Measurements from ENCODE around the gene GUCY1B1. TPM values are rescaled to one million over a fixed set of nuclear protein-coding genes. Genes with fewer than 3 reads are reported as not detected.
A peak's percentile ranks its signal among the peaks of the same experiment; 100 is the strongest.

GUCY1B1 gene
- 10 to 100 TPM; 24.9 to 26.4 TPM for total RNA-seq
- 10 to 100 TPM; 10.0 to 44.0 TPM for polyA plus RNA-seq
- long read RNA-seq, donor 1, transcript GUCY1B1-201 (14 exons, 3,124 nt) = major isoform, 14 of 35 reads
- long read RNA-seq, donor 1, partial matches to known transcripts = 17 of 35 reads
- long read RNA-seq, donor 1, other reads (novel, unspliced or antisense) = 3 of 35 reads
- long read RNA-seq, donor 2, transcript GUCY1B1-201 (14 exons, 3,124 nt) = major isoform, 19 of 26 reads
- long read RNA-seq, donor 2, partial matches to known transcripts = 4 of 26 reads
- long read RNA-seq, donor 2, other reads (novel, unspliced or antisense) = 3 of 26 reads

DNA sequence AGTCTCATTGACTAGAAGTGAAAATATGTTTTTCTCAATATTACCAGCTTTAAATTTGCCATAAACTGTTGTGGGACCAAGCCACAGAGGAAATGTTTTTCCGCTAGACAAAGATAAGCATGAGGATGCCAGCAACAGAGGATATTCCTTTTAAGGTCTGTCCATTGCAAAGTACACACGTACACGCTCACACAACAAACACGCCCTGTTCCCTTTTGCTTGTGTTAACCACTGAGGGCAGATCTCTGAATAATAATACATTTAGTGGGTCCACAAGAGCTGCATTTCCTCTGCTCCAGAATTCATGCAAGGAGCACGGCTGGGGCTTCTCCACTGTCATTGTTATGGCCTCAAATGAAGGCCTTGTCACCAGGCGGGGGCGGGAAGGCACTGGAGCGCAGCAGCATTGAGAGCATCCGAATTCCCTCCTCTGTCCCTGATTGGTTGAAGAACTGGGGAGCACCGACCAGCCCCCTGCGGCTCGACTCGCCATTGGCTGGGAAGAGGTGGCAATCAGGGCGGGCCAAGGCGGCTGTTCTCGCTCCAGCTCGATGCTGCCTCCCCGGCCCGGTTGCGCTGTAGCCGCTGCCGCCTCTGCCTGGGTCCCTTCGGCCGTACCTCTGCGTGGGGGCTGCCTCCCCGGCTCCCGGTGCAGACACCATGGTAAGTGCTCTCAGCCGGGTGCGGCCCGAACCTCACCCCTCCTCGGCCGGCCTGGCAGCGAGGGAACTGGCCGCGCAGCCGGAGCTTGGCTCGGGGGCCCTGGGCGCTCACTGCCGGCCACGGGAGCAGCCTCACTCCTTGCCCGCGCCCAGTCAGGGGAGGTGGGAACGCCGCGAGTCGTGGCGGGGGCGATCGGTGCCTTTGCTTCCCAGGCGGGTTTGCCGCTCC is at the start of gene GUCY1B1:
Gene GUCY1B1, plus strand, starts transcription at position 541 of the 891 bp plus-strand sequence. Its CDS starts 120 bp downstream, at position 661.
- DNase-seq (peak; percentile 97), ATAC-seq (ENCODE audit: low FRiP score) (peak; percentile 98)
- 7% methylated on average over 50 to 51 of the region's 51 CpGs for WGBS, 2 donors
- Histone ChIP-seq H3K9me3 (ENCODE audit: control insufficient read depth, low read length) (no peaks in the 10 kb centered on the region), H3K36me3 (ENCODE audit: control insufficient read depth in 1 of 2, insufficient read depth in 2 of 2, low read length in 1 of 2) (no peaks in the 10 kb centered on the region), H3K27ac (ENCODE audit: low read depth in 1 of 2, low read length in 2 of 2) (peak within 1 kb of the TSS; percentile 53), H3K27me3 (ENCODE audit: control insufficient read depth in 1 of 2, insufficient read depth in 2 of 2, low read length in 1 of 2) (no peaks in the 10 kb centered on the region), H3K4me1 (ENCODE audit: control insufficient read depth in 1 of 2, insufficient read depth in 2 of 2, low read length in 2 of 2) (no peaks in the 10 kb centered on the region), H3K4me3 (ENCODE audit: low read length in 2 of 2) (peak within 1 kb of the TSS; percentile 48 to 85)
- intact Hi-C loops (cut with DNase I) = loop anchor here in 1 of 2 donors (2.0 kb wide), 1 partner anchor 86 kb away; no protein-coding TSS in a partner anchor

DNA sequence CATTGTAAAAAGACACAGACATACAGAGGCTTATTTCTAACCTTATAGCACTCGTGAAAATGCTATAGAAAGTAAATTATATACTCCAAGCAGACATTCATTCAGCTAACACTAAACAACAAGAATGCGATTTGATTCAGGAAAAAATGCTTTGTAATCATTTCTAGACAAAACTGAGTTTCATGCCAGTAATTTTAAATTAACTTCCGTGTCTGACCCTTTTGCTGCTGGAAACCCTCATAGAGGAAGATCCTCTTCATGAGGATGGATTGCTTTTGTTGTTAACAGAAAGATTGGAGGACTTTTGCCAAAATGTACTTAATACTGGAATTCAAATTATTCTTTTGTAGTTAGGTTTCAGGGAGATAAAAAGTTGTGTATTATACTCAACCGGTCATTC is 48.9 kb upstream of the GUCY1B1 start:
- H3K27ac ChIP-seq (ENCODE audit: low read depth in 1 of 2, low read length in 2 of 2) = no peak overlapping the region
- intact Hi-C loops (cut with DNase I) = no loop called here
- DNase-seq = no peak
- no peak overlapping the region for H3K4me3 ChIP-seq (ENCODE audit: low read length in 2 of 2)
- no peak for ATAC-seq (ENCODE audit: low FRiP score)
- 71 to 72% methylated on average over 4 of the region's 4 CpGs for WGBS, 2 donors
- H3K36me3 ChIP-seq (ENCODE audit: control insufficient read depth in 1 of 2, insufficient read depth in 2 of 2, low read length in 1 of 2) = peaks cover 0 to 7% of the 10 kb centered on the region in 2 donors
- H3K4me1 ChIP-seq (ENCODE audit: control insufficient read depth in 1 of 2, insufficient read depth in 2 of 2, low read length in 2 of 2) = no peaks in the 10 kb centered on the region
- no peaks in the 10 kb centered on the region for H3K9me3 ChIP-seq (ENCODE audit: control insufficient read depth, low read length)
- no peaks in the 10 kb centered on the region for H3K27me3 ChIP-seq (ENCODE audit: control insufficient read depth in 1 of 2, insufficient read depth in 2 of 2, low read length in 1 of 2)

- WGBS, 2 donors = 82 to 86% methylated on average over 1 of the region's 1 CpG
- DNase-seq = no peak
- no peak for ATAC-seq (ENCODE audit: low FRiP score)
- H3K27ac ChIP-seq (ENCODE audit: low read depth in 1 of 2, low read length in 2 of 2) = no peak overlapping the region
- no peaks in the 10 kb centered on the region for H3K27me3 ChIP-seq (ENCODE audit: control insufficient read depth in 1 of 2, insufficient read depth in 2 of 2, low read length in 1 of 2)
- no peaks in the 10 kb centered on the region for H3K9me3 ChIP-seq (ENCODE audit: control insufficient read depth, low read length)
- intact Hi-C loops (cut with DNase I) = no loop called here
- no peaks in the 10 kb centered on the region for H3K4me1 ChIP-seq (ENCODE audit: control insufficient read depth in 1 of 2, insufficient read depth in 2 of 2, low read length in 2 of 2)
- no peak overlapping the region for H3K4me3 ChIP-seq (ENCODE audit: low read length in 2 of 2)
- peaks cover 6 to 9% of the 10 kb centered on the region in 2 donors for H3K36me3 ChIP-seq (ENCODE audit: control insufficient read depth in 1 of 2, insufficient read depth in 2 of 2, low read length in 1 of 2)
These were observed 47.3 kb upstream of the GUCY1B1 start for GRCh38 chr4:155711556-155711955.

DNA sequence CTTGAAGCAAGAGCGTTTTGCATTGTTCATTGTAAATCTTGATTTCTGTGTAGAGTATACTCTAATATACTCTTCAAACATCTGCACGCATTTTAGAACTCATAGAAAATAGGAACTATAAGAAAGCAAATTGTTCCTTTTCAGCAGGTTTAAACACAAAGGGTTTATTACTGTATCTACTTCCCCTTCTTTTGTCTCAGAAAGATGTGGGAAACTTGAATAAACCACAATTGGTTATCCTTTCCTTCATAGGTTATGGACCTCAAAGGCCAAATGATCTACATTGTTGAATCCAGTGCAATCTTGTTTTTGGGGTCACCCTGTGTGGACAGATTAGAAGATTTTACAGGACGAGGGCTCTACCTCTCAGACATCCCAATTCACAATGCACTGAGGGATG is 46.0 kb upstream of the GUCY1B1 start:
- intact Hi-C loops (cut with DNase I) = no loop called here
- no peak for DNase-seq
- Histone ChIP-seq H3K36me3 (ENCODE audit: control insufficient read depth in 1 of 2, insufficient read depth in 2 of 2, low read length in 1 of 2) (peaks cover 10 to 11% of the 10 kb centered on the region in 2 donors), H3K9me3 (ENCODE audit: control insufficient read depth, low read length) (no peaks in the 10 kb centered on the region), H3K27me3 (ENCODE audit: control insufficient read depth in 1 of 2, insufficient read depth in 2 of 2, low read length in 1 of 2) (no peaks in the 10 kb centered on the region), H3K4me3 (ENCODE audit: low read length in 2 of 2) (no peak overlapping the region), H3K27ac (ENCODE audit: low read depth in 1 of 2, low read length in 2 of 2) (no peak overlapping the region), H3K4me1 (ENCODE audit: control insufficient read depth in 1 of 2, insufficient read depth in 2 of 2, low read length in 2 of 2) (no peaks in the 10 kb centered on the region)
- no peak for ATAC-seq (ENCODE audit: low FRiP score)
- WGBS, 2 donors = 86 to 91% methylated on average over 3 of the region's 3 CpGs

DNA sequence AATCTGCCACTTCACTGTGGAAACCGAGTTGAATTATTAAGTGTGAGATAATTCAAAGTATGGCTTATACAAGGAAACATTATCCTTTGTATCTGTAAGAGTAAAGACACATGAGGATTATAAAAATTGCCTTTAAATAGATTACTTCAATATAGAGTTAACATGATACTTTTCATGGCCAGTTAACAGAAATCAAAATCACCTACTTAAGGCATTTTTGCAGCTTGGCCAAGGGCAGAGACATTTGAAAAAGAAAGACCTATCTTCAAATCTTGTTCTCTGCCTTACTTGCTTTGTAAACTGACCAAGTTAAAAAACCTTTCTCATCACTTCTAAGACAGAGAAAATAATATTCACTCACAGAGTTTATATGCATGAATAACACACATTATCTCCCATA is 44.9 kb upstream of the GUCY1B1 start:
- no peak for ATAC-seq (ENCODE audit: low FRiP score)
- Histone ChIP-seq H3K9me3 (ENCODE audit: control insufficient read depth, low read length) (no peaks in the 10 kb centered on the region), H3K4me1 (ENCODE audit: control insufficient read depth in 1 of 2, insufficient read depth in 2 of 2, low read length in 2 of 2) (no peaks in the 10 kb centered on the region), H3K27ac (ENCODE audit: low read depth in 1 of 2, low read length in 2 of 2) (no peak overlapping the region), H3K36me3 (ENCODE audit: control insufficient read depth in 1 of 2, insufficient read depth in 2 of 2, low read length in 1 of 2) (peaks cover 10 to 11% of the 10 kb centered on the region in 2 donors), H3K4me3 (ENCODE audit: low read length in 2 of 2) (no peak overlapping the region), H3K27me3 (ENCODE audit: control insufficient read depth in 1 of 2, insufficient read depth in 2 of 2, low read length in 1 of 2) (no peaks in the 10 kb centered on the region)
- 65 to 77% methylated on average over 1 of the region's 1 CpG for WGBS, 2 donors
- no peak for DNase-seq
- intact Hi-C loops (cut with DNase I) = no loop called here

DNA sequence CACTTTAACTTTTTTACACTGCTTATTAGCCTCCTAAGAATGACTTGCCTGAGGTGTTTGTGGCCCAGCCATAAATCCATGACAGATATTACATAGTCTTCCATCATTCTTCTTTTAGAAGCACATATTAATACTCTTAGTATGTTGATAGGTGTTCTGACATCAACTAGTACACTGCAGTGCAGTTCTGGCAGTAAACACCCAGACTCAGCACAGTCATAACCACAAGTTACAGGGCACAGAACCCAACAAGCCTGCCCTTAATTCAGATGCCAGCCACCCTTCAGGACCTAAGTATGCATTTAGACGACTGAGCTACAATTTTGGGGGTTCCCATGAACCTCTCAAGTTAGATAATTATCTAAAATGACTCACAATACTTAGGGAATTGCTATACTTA is 36.5 kb upstream of the GUCY1B1 start:
- H3K36me3 ChIP-seq (ENCODE audit: control insufficient read depth in 1 of 2, insufficient read depth in 2 of 2, low read length in 1 of 2) = peaks cover 3 to 4% of the 10 kb centered on the region in 2 donors
- no peaks in the 10 kb centered on the region for H3K4me1 ChIP-seq (ENCODE audit: control insufficient read depth in 1 of 2, insufficient read depth in 2 of 2, low read length in 2 of 2)
- intact Hi-C loops (cut with DNase I) = no loop called here
- no peaks in the 10 kb centered on the region for H3K27me3 ChIP-seq (ENCODE audit: control insufficient read depth in 1 of 2, insufficient read depth in 2 of 2, low read length in 1 of 2)
- WGBS, 2 donors = 66 to 88% methylated on average over 1 of the region's 1 CpG
- H3K4me3 ChIP-seq (ENCODE audit: low read length in 2 of 2) = no peak overlapping the region
- no peak overlapping the region for H3K27ac ChIP-seq (ENCODE audit: low read depth in 1 of 2, low read length in 2 of 2)
- no peaks in the 10 kb centered on the region for H3K9me3 ChIP-seq (ENCODE audit: control insufficient read depth, low read length)
- DNase-seq (no peak), ATAC-seq (ENCODE audit: low FRiP score) (no peak)

DNA sequence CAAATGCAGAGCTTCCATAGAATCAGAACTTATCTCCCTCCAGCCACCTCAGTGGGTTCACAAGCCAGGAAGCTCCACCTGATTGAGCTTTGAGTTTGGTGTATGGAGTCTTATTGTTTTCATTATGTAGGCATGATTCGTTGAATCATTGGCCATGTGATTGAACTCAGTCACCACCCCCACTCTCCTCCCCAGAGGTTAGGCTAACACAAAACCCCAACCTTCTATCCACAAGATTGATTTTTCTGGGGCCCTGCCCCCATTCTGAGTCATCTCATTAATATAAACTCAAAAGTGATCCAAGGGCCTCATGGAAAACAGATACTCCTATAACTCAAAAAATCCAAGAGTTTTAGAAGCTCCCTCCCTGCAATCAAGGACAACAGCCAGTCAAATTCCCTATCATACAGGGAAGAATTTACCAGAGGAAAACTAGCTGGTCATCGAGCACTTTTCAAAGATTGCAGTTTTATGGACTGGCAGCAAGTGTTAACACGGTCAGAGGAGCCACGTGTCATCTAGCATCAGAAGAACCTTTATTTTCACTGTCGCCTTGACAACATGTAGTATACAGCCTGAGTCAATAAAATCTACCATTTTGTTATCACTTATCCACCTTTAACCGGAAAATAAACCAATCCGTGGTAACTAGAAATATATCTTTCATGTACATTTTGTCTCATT is 35.9 kb upstream of the GUCY1B1 start:
- H3K9me3 ChIP-seq (ENCODE audit: control insufficient read depth, low read length) = no peaks in the 10 kb centered on the region
- H3K4me3 ChIP-seq (ENCODE audit: low read length in 2 of 2) = no peak overlapping the region
- 86 to 90% methylated on average over 7 of the region's 7 CpGs for WGBS, 2 donors
- H3K27ac ChIP-seq (ENCODE audit: low read depth in 1 of 2, low read length in 2 of 2) = no peak overlapping the region
- H3K27me3 ChIP-seq (ENCODE audit: control insufficient read depth in 1 of 2, insufficient read depth in 2 of 2, low read length in 1 of 2) = no peaks in the 10 kb centered on the region
- no peak for DNase-seq
- no peaks in the 10 kb centered on the region for H3K4me1 ChIP-seq (ENCODE audit: control insufficient read depth in 1 of 2, insufficient read depth in 2 of 2, low read length in 2 of 2)
- intact Hi-C loops (cut with DNase I) = no loop called here
- no peak for ATAC-seq (ENCODE audit: low FRiP score)
- peaks cover 2 to 4% of the 10 kb centered on the region in 2 donors for H3K36me3 ChIP-seq (ENCODE audit: control insufficient read depth in 1 of 2, insufficient read depth in 2 of 2, low read length in 1 of 2)

DNA sequence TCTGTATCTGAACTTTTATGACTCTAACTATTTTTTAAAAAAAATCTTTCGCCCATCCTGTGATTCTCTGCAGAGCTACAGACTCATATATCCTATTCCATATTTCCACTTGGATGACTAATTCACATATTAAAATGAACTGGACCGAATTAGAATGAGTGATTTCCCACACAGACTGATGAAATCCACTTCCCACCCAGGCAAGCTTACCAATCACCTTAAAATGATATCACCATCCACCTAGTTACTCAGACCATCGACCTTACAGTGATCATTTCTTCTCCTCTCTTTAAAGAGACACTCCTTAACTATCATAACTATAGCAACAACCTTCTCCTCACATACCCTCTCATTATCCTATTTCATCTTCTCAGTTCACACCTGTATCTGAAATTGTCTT is 34.1 kb upstream of the GUCY1B1 start:
- 67 to 80% methylated on average over 3 of the region's 3 CpGs for WGBS, 2 donors
- H3K27me3 ChIP-seq (ENCODE audit: control insufficient read depth in 1 of 2, insufficient read depth in 2 of 2, low read length in 1 of 2) = no peaks in the 10 kb centered on the region
- DNase-seq (no peak), ATAC-seq (ENCODE audit: low FRiP score) (no peak)
- H3K4me3 ChIP-seq (ENCODE audit: low read length in 2 of 2) = no peak overlapping the region
- intact Hi-C loops (cut with DNase I) = no loop called here
- no peak overlapping the region for H3K27ac ChIP-seq (ENCODE audit: low read depth in 1 of 2, low read length in 2 of 2)
- H3K36me3 ChIP-seq (ENCODE audit: control insufficient read depth in 1 of 2, insufficient read depth in 2 of 2, low read length in 1 of 2) = peaks cover 2 to 4% of the 10 kb centered on the region in 2 donors
- no peaks in the 10 kb centered on the region for H3K4me1 ChIP-seq (ENCODE audit: control insufficient read depth in 1 of 2, insufficient read depth in 2 of 2, low read length in 2 of 2)
- H3K9me3 ChIP-seq (ENCODE audit: control insufficient read depth, low read length) = no peaks in the 10 kb centered on the region

Measured in aorta (tissue), 5 donors.